ENCODE measurements around the gene BMP7.

The BMP7 gene

DNA sequence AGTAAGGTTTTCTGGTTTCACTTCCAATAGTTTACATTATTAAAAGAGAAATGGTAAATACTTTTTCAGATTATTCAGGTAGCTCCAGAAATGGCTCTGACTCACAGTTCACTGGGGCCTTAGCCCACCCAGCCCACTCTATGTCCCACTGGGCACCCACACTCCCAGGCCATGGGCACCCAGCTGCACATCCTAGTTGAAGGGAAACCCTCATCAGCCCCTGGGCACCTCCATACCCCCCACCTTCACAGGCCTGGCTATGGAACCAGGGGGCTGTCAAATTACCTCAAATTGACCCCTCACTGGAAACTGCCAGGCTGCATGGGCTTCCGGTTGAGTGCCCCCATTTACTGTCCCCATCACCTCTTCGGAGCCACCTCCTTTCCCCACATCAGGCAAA, 51.5 kb downstream of the BMP7 start:
- H3K4me3 ChIP-seq (ENCODE audit: control insufficient read depth, low read depth, low read length): no peak overlapping the region
- TF ChIP-seq, protein P1, sequence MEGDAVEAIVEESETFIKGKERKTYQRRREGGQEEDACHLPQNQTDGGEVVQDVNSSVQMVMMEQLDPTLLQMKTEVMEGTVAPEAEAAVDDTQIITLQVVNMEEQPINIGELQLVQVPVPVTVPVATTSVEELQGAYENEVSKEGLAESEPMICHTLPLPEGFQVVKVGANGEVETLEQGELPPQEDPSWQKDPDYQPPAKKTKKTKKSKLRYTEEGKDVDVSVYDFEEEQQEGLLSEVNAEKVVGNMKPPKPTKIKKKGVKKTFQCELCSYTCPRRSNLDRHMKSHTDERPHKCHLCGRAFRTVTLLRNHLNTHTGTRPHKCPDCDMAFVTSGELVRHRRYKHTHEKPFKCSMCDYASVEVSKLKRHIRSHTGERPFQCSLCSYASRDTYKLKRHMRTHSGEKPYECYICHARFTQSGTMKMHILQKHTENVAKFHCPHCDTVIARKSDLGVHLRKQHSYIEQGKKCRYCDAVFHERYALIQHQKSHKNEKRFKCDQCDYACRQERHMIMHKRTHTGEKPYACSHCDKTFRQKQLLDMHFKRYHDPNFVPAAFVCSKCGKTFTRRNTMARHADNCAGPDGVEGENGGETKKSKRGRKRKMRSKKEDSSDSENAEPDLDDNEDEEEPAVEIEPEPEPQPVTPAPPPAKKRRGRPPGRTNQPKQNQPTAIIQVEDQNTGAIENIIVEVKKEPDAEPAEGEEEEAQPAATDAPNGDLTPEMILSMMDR (conservative IDR thresholded peaks at IDR 0.05; ENCODE audit: control insufficient read depth, insufficient read depth, low read depth, low read length): no peak
- DNase-seq (ENCODE audit: low read depth): no peak

DNA sequence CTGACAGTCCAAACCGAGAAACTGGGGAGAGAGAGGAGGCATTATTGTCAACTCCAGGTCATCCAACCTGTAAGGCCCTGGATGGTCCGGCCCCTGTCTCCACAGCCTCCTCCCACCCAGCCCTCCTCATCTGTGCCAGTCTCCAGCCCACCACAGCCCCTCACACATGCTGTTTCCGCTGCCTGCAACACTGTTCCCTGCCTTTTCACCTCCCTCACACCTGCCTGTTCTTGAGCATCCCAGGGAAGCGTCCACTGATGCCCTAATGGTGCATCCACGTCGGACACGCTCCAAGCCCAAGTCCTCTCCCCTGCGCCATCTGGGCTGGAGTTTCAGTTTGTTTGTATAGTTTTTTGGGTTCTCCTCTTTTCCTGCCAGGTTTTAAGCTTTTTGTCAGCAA, 52.0 kb downstream of the BMP7 start:
- no peak overlapping the region for H3K4me3 ChIP-seq (ENCODE audit: control insufficient read depth, low read depth, low read length)
- DNase-seq (ENCODE audit: low read depth): no peak
- TF ChIP-seq, protein P1 (conservative IDR thresholded peaks at IDR 0.05; ENCODE audit: control insufficient read depth, insufficient read depth, low read depth, low read length): no peak

DNA sequence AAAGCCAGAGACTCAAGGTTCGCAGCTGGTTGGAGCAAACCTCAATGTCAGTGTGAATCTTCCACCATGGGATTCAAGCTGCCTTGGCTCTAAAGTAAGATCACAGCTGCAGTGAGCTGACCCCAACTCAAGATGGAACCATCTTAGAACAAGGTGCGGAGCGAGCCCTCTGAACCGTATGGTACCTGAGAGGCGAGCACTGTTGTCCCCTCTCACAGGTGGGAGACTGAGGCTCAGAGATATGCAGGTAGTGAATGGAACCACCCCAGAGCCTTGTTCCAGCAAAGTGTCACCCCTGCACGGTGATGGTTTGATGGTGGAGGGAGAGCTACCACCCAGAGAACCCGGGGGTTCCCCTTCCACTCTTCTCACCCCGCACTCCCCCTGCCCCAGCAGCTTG, 52.5 kb downstream of the BMP7 start:
- no peak for DNase-seq (ENCODE audit: low read depth)
- no peak overlapping the region for H3K4me3 ChIP-seq (ENCODE audit: control insufficient read depth, low read depth, low read length)
- TF ChIP-seq, protein P1 (conservative IDR thresholded peaks at IDR 0.05; ENCODE audit: control insufficient read depth, insufficient read depth, low read depth, low read length): no peak

DNA sequence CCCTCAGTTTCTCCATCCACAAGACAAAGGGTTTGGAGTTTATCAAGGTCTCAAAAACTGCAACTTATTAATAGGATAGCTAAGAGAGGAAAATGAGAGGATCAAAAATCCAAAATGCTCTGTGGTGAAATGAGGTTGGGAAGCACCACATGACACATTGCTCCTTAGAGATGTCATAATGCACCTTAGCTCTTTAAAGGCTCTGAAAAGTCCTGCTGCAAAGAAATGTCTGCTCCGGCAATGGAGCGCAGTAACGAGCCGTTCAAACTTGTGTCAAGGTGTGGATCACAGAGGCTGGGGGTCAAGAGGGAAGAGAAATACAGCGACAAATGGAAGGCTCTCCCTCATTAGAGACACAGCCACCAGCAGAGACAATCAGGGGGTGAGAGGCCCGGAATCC, 53.1 kb downstream of the BMP7 start:
- TF ChIP-seq, protein P1 (conservative IDR thresholded peaks at IDR 0.05; ENCODE audit: control insufficient read depth, insufficient read depth, low read depth, low read length): no peak
- DNase-seq (ENCODE audit: low read depth): no peak
- no peak overlapping the region for H3K4me3 ChIP-seq (ENCODE audit: control insufficient read depth, low read depth, low read length)

DNA sequence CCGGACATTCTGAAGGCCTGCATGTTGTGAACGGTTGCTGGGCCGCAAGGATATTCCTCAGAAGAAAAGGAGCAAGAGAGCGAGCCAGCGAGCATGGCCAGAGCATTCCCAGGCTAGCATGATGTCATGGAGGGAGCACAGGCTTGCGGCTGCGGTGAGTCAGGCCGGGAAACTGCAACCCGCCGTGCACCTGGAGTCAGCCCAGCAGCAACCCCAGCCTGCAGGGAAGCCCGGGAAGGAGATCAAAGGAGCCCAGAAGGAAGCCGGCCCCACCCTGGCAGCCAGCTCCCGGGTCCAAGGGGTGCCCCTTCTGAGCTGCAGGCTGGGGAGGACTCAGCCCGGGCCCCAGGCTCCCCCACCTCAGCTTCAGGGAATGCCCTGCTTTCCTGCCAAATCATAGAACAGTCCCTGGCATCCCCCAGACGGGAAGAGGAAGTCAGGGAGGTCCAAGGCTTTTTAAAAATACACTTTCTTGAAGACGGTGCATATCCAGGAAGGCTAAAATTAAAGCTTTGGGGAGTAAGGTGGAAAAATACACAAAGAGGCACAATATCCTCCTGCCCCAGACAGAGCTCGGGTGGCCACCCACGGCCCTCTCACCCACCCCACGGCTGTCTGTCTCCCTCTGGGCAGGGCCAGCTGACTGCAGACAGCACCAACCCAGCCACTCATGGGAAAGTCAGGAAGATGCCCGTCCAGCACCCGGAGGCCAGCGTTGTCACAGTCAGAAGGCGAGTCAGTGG, 53.7 kb downstream of the BMP7 start:
- TF ChIP-seq, protein P1 (conservative IDR thresholded peaks at IDR 0.05; ENCODE audit: control insufficient read depth, insufficient read depth, low read depth, low read length): no peak
- peak; percentile 84 for DNase-seq (ENCODE audit: low read depth)
- no peak overlapping the region for H3K4me3 ChIP-seq (ENCODE audit: control insufficient read depth, low read depth, low read length)

DNA sequence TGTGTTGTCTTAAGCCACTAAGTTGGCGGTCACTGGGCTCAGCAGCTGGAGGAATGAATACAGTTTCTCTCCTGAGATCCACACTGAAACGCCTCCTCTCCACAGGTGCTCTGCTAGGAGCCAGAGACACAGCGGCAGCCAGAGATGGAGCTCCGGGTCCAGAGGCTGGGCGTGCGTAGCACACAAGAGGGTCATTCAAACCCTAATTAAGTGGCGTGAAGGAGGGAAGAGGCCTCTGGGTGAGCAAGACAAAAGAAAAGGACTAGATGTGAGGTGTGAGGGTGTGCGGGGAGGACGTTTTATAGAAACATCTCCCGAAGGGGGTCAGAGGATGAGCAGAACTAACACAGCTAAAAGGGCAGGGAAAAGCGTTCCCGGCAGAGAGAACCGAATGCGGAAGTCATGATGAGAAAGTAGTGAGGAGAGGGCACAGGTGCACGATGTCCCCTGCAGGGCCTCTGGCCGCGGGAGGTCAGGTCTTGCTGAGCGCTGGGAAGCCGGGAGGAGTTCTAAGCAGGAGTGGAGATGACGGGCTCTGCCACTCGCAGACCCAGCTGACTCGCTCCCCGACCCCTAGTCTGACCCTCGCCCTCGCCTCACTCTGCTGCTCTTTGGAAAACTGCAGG, 54.4 kb downstream of the BMP7 start:
- TF ChIP-seq, protein P1 (conservative IDR thresholded peaks at IDR 0.05; ENCODE audit: control insufficient read depth, insufficient read depth, low read depth, low read length): no peak
- no peak for DNase-seq (ENCODE audit: low read depth)
- no peak overlapping the region for H3K4me3 ChIP-seq (ENCODE audit: control insufficient read depth, low read depth, low read length)
